GM12878 (cell line): ENCODE data around the gene ZNF672.

Experiments used
- ATF7 ChIP-seq: fragments of 450-650 bp; IDR thresholded peaks from 2 replicates; pipeline ENCODE4 v1.6.1; 2016; ENCODE audit warnings: low read depth, mild to moderate bottlenecking
- CHD1 ChIP-seq: IDR thresholded peaks from 2 replicates; pipeline ENCODE4 v1.6.1; 2012; ENCODE audit warnings: low read depth, low read length, improper control_type of control experiment
- CTCF ChIP-seq, 3 experiments: IDR thresholded peaks in 2 of 3; conservative IDR thresholded peaks in 1 of 3; 2 replicates each; pipeline ENCODE4 v1.5.1; 2011; ENCODE audit warnings: low read depth in 3 of 3, low read length in 3 of 3, mild to moderate bottlenecking in 3 of 3, control low read depth in 2 of 3, moderate library complexity in 2 of 3, inconsistent platforms in 1 of 3, mixed read lengths in 1 of 3; ENCODE audit not compliant: control insufficient read depth in 2 of 3, insufficient read depth in 1 of 3; ENCODE audit errors: extremely low read depth in 1 of 3
- EP300 ChIP-seq, 2 experiments: fragments of 150-350 bp in 1 of 2; IDR thresholded peaks; 2 replicates each; pipeline ENCODE4 v1.6.1; 2011 to 2012; ENCODE audit warnings: low read depth in 2 of 2, low read length in 2 of 2, borderline replicate concordance in 1 of 2, improper control_type of control experiment in 1 of 2, inconsistent platforms in 1 of 2; ENCODE audit not compliant: control insufficient read depth in 1 of 2
- FOS ChIP-seq: IDR thresholded peaks from 3 replicates; pipeline ENCODE4 v1.6.1; 2011; ENCODE audit warnings: borderline replicate concordance; ENCODE audit not compliant: insufficient read length; ENCODE audit errors: extremely low read depth
- GABPA ChIP-seq: IDR thresholded peaks from 2 replicates; pipeline ENCODE4 v1.6.1; 2014; ENCODE audit warnings: antibody characterized with exemption, low read depth, mild to moderate bottlenecking, inconsistent platforms
- HDGF ChIP-seq: fragments of 450-650 bp; IDR thresholded peaks from 2 replicates; pipeline ENCODE4 v1.6.1; 2016; ENCODE audit warnings: antibody characterized with exemption
- MAX ChIP-seq: IDR thresholded peaks from 2 replicates; pipeline ENCODE4 v1.6.1; 2012; ENCODE audit warnings: low read depth, low read length, improper control_type of control experiment
- POLR2AphosphoS5 ChIP-seq: IDR thresholded peaks from 2 replicates; pipeline ENCODE4 v1.6.1; 2011; ENCODE audit warnings: mild to moderate bottlenecking, low read length, inconsistent platforms
- SMC3 ChIP-seq: IDR thresholded peaks from 2 replicates; pipeline ENCODE4 v1.6.1; 2011; ENCODE audit warnings: low read length, improper control_type of control experiment, borderline replicate concordance
- TCF3 ChIP-seq: IDR thresholded peaks from 2 replicates; pipeline ENCODE4 v1.6.1; 2012; ENCODE audit warnings: low read depth, mild to moderate bottlenecking, low read length, borderline replicate concordance; ENCODE audit not compliant: insufficient read depth
- USF1 ChIP-seq: IDR thresholded peaks from 2 replicates; pipeline ENCODE4 v1.6.1; 2011; ENCODE audit warnings: borderline replicate concordance, low read depth, mild to moderate bottlenecking, moderate library complexity, mixed read lengths, low read length; ENCODE audit not compliant: insufficient read depth; ENCODE audit errors: extremely low read length
- USF2 ChIP-seq: IDR thresholded peaks from 2 replicates; pipeline ENCODE4 v1.6.1; 2011; ENCODE audit warnings: low read depth, low read length, improper control_type of control experiment, borderline replicate concordance
- ZSCAN29 ChIP-seq: fragments of 450-650 bp; IDR thresholded peaks from 2 replicates; pipeline ENCODE4 v1.6.1; 2017; ENCODE audit warnings: mild to moderate bottlenecking, moderate library complexity

- TF ChIP-seq CTCF (IDR thresholded peaks at IDR 0.05 in 2 of 3, conservative IDR thresholded peaks at IDR 0.05 in 1 of 3; ENCODE audit: control insufficient read depth in 2 of 3, extremely low read depth in 1 of 3, insufficient read depth in 1 of 3, low read depth in 3 of 3, low read length in 3 of 3) (no peak), SMC3 (no peak), POLR2AphosphoS5 (no peak), USF2 (no peak), CHD1 (no peak), HDGF (no peak), FOS (no peak), USF1 (no peak), TCF3 (no peak), ATF7 (no peak), MAX (no peak), ZSCAN29 (no peak), EP300 (IDR thresholded peaks at IDR 0.05; ENCODE audit: borderline replicate concordance in 1 of 2, control insufficient read depth in 1 of 2, low read depth in 2 of 2, low read length in 2 of 2) (no peak), GABPA (no peak)
Measured at GRCh38 chr1:248813546-248813945, 24.5 kb upstream of the ZNF672 start.
